Sigmoid colon (tissue), 7 donors: ENCODE measurements around the gene ADGRV1. TPM values are rescaled to one million over a fixed set of nuclear protein-coding genes. Genes with fewer than 3 reads are reported as not detected.

ENCODE experiments used
- DNase-seq: peaks from one replicate; pipeline ENCODE4 v3.0.0-alpha.2; 2019
- H3K27ac ChIP-seq, 4 donors: fragments of 200-600 bp; sonication (generic); one replicate each; pipeline ENCODE4 v1.5.1; 2016 to 2019; ENCODE audit warnings: mild to moderate bottlenecking in 1 of 4
- H3K27me3 ChIP-seq, 3 donors: fragments of 200-600 bp; sonication (generic); one replicate each; pipeline ENCODE4 v1.5.1; 2019; ENCODE audit warnings: mild to moderate bottlenecking in 1 of 3
- H3K36me3 ChIP-seq, 4 donors: fragments of 200-600 bp; sonication (generic); one replicate each; pipeline ENCODE4 v1.5.1; 2016 to 2019
- H3K4me1 ChIP-seq, 4 donors: fragments of 200-600 bp; sonication (generic); one replicate each; pipeline ENCODE4 v1.5.1; 2017 to 2019
- H3K4me3 ChIP-seq, 4 donors: fragments of 200-600 bp; sonication (generic); one replicate each; pipeline ENCODE4 v1.5.1; 2017 to 2019; ENCODE audit warnings: mild to moderate bottlenecking in 2 of 4, moderate library complexity in 1 of 4
- H3K9me3 ChIP-seq, 4 donors: fragments of 200-600 bp in 3 of 4; sonication (generic) in 3 of 4; one replicate each; pipeline versions ENCODE4 v1.5.1 to v1.6.1; 2013 to 2019
- EP300 ChIP-seq, 4 donors: sonication (generic); formaldehyde crosslinking; IDR thresholded peaks; one replicate each; pipeline ENCODE4 v1.6.1; 2017; ENCODE audit warnings: antibody characterized with exemption in 4 of 4
- POLR2A ChIP-seq, 2 donors: fragments of 450-650 bp; IDR thresholded peaks; one replicate each; pipeline ENCODE4 v1.6.1; 2016; ENCODE audit warnings: antibody characterized with exemption in 2 of 2, mild to moderate bottlenecking in 2 of 2, moderate library complexity in 2 of 2
- POLR2AphosphoS5 ChIP-seq, 4 donors: sonication (generic); formaldehyde crosslinking; IDR thresholded peaks; one replicate each; pipeline ENCODE4 v1.6.1; 2017; ENCODE audit warnings: antibody characterized with exemption in 4 of 4
- WGBS, 2 donors: extraction: QIAGEN DNeasy Blood & Tissue Kit; methylation state at CpG; one replicate each; pipeline ENCODE4 v1.1.7; 2013; 5-methylcytosine and 5-hydroxymethylcytosine counted together
- intact Hi-C: fragments of 100-400 bp; cut with DNase I; formaldehyde crosslinking; loops from one replicate; pipeline ENCODE4 v1.15.1; 2023
- polyA plus RNA-seq, 3 donors: library from polyadenylated mRNA; stranded (reverse); fragments of 200-250 nt; gene quantifications; one replicate each; pipeline ENCODE4 v1.2.3, GENCODE V29; 2013
- total RNA-seq, 4 donors: library from RNA; depleted of rRNA; stranded (reverse); fragments of >200 nt; gene quantifications; one replicate each; pipeline ENCODE4 v1.1.0, GENCODE V29; 2016
- TF ChIP-seq, protein P1 (sequence below), 4 experiments: fragments of 450-650 bp in 3 of 4; fragments of 200-600 bp in 1 of 4; IDR thresholded peaks; one replicate each; pipeline ENCODE4 v1.5.1; 2016 to 2019; ENCODE audit warnings: antibody characterized with exemption in 4 of 4, mild to moderate bottlenecking in 3 of 4, moderate library complexity in 2 of 4
- donor health status: healthy with polysubstance abuse.
- donor health status: Bipolar disorder and iron deficiency.
- donor health status: healthy.

ADGRV1 gene
- total and polyA plus RNA-seq, 7 donors = 0.54 to 2.1 (median 0.74) TPM; not detected in 1

DNA sequence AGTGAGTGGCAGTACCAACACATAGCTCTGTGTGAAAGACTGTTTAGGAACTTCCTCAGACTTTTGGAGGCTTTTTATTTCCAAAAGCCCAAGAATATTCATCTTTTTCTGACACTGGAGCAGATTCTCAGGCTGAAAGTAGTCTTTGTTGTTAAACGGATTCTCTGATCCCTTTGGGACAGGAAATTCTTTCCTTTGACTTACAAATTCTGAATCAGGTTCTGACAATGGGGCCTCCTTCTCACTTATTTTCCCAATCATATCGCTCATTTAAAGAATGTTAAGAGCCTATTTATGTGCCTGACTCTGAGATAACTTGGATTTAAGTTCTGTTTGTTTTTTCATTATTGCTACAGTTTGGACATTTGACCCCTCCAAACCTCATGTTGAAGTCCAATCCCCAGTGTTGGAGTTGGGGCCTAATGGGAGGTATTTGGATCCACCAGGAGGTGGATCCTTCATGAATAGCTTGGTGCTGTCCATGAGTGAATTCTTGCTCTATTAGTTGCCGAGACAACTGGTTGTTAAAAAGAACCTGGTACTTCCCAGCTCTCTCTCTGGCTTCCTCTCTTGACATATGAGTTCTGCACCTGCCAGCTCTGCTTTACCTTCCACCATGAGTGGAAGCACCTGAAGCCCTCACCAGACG is 4.1 kb upstream of the ADGRV1 start:
- Histone ChIP-seq H3K9me3 (no peaks in the 10 kb centered on the region), H3K36me3 (no peaks in the 10 kb centered on the region), H3K27me3 (peaks cover 14 to 34% (median 16%) of the 10 kb centered on the region in 3 donors), H3K27ac (no peak overlapping the region), H3K4me1 (peaks cover 0 to 12% (median 11%) of the 10 kb centered on the region in 4 donors), H3K4me3 (no peak overlapping the region)
- DNase-seq = no peak
- WGBS, 2 donors = 86 to 91% methylated on average over 4 of the region's 4 CpGs
- TF ChIP-seq EP300 (IDR thresholded peaks at IDR 0.05) = no peak
- no peak for TF ChIP-seq POLR2AphosphoS5 (IDR thresholded peaks at IDR 0.05)
- TF ChIP-seq, protein P1, sequence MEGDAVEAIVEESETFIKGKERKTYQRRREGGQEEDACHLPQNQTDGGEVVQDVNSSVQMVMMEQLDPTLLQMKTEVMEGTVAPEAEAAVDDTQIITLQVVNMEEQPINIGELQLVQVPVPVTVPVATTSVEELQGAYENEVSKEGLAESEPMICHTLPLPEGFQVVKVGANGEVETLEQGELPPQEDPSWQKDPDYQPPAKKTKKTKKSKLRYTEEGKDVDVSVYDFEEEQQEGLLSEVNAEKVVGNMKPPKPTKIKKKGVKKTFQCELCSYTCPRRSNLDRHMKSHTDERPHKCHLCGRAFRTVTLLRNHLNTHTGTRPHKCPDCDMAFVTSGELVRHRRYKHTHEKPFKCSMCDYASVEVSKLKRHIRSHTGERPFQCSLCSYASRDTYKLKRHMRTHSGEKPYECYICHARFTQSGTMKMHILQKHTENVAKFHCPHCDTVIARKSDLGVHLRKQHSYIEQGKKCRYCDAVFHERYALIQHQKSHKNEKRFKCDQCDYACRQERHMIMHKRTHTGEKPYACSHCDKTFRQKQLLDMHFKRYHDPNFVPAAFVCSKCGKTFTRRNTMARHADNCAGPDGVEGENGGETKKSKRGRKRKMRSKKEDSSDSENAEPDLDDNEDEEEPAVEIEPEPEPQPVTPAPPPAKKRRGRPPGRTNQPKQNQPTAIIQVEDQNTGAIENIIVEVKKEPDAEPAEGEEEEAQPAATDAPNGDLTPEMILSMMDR (IDR thresholded peaks at IDR 0.05) = no peak
- no peak for TF ChIP-seq POLR2A (IDR thresholded peaks at IDR 0.05)
- intact Hi-C loops = no loop called here

DNA sequence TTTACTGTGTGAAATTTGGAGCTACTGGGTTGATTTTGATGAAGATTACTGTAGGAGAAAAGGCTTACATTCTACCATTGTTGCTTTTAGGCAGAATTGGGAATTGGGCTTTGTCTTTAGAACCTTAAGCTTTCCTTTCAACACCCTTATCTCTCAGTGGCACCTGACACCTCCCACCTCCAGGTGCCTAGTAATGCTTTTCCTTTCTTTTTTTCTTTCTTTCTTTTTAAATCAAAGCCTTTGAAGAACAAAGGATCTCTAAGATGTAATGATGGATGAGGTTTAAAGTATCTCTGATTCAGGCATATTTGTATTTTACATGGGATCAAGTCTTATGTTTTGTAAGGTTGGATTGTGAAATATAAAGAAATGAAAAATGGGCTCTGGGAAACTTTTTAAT is 2.9 kb upstream of the ADGRV1 start:
- H3K27ac ChIP-seq = no peak overlapping the region
- TF ChIP-seq, protein P1 (IDR thresholded peaks at IDR 0.05) = no peak
- TF ChIP-seq POLR2A (IDR thresholded peaks at IDR 0.05) = no peak
- no peak for DNase-seq
- no peak overlapping the region for H3K4me3 ChIP-seq
- no peaks in the 10 kb centered on the region for H3K9me3 ChIP-seq
- H3K27me3 ChIP-seq = peaks cover 16 to 44% (median 17%) of the 10 kb centered on the region in 3 donors
- peaks cover 0 to 12% (median 11%) of the 10 kb centered on the region in 4 donors for H3K4me1 ChIP-seq
- H3K36me3 ChIP-seq = no peaks in the 10 kb centered on the region
- intact Hi-C loops = no loop called here

DNA sequence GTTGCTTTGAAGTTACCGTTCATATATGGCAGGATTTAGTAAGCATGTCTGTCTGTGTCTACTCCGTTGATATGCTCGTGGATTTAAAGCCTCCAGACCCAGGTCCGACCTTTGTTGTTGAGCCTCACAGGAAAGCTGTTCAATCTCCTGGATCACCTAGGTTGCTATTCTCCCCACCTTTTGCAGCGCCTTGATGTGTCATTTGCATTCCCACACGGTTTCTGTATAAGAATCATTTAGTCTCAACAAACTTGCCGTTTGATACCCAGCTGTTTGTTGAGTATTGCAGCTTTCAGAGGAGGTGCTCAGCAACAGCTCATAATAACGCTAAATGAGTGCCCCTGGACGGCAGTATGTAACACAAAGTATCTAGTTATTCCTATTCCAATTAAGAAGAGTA is 1.2 kb upstream of the ADGRV1 start:
- TF ChIP-seq POLR2AphosphoS5 (IDR thresholded peaks at IDR 0.05) = no peak
- TF ChIP-seq, protein P1 (IDR thresholded peaks at IDR 0.05) = no peak
- no peak for TF ChIP-seq EP300 (IDR thresholded peaks at IDR 0.05)
- no peak for TF ChIP-seq POLR2A (IDR thresholded peaks at IDR 0.05)
- H3K27ac ChIP-seq = no peak overlapping the region
- 13 to 21% methylated on average over 9 of the region's 9 CpGs for WGBS, 2 donors
- H3K4me1 ChIP-seq = peaks cover 0 to 12% (median 11%) of the 10 kb centered on the region in 4 donors
- no peak overlapping the region for H3K4me3 ChIP-seq
- no peaks in the 10 kb centered on the region for H3K9me3 ChIP-seq
- DNase-seq = no peak
- intact Hi-C loops = no loop called here
- no peaks in the 10 kb centered on the region for H3K36me3 ChIP-seq
- peaks cover 16 to 50% (median 17%) of the 10 kb centered on the region in 3 donors for H3K27me3 ChIP-seq

DNA sequence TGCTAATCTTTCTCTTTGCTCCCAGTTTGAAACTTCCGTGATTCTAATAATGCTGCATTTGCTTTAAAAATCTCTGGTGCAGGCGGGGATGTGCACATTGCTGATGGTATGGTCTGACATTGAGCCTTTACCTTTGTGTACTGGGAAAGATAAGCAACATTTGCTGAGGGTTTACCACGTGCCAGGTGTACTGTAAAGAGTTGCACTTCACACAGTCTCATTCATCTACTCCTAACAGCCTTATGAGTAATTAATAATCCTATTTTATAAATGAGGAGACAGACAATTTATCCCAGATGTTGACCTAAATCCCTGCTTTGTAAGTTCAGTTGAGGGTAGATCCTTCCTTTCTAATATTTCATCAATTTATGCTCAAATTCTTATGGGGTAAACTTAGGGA is 726 bp upstream of the ADGRV1 start:
- H3K4me1 ChIP-seq = peaks cover 0 to 12% (median 11%) of the 10 kb centered on the region in 4 donors
- no peak for DNase-seq
- no peaks in the 10 kb centered on the region for H3K36me3 ChIP-seq
- H3K9me3 ChIP-seq = no peaks in the 10 kb centered on the region
- intact Hi-C loops = no loop called here
- WGBS, 2 donors = 3 to 12% methylated on average over 3 of the region's 3 CpGs
- H3K27me3 ChIP-seq = peaks cover 16 to 52% (median 17%) of the 10 kb centered on the region in 3 donors
- H3K27ac ChIP-seq = no peak overlapping the region
- peak overlapping the region in 3 of 4 donors; percentile 25 to 38 (median 37) for H3K4me3 ChIP-seq
- TF ChIP-seq, protein P1 (IDR thresholded peaks at IDR 0.05) = no peak
- no peak for TF ChIP-seq EP300 (IDR thresholded peaks at IDR 0.05)
- TF ChIP-seq POLR2A (IDR thresholded peaks at IDR 0.05) = no peak
- no peak for TF ChIP-seq POLR2AphosphoS5 (IDR thresholded peaks at IDR 0.05)

DNA sequence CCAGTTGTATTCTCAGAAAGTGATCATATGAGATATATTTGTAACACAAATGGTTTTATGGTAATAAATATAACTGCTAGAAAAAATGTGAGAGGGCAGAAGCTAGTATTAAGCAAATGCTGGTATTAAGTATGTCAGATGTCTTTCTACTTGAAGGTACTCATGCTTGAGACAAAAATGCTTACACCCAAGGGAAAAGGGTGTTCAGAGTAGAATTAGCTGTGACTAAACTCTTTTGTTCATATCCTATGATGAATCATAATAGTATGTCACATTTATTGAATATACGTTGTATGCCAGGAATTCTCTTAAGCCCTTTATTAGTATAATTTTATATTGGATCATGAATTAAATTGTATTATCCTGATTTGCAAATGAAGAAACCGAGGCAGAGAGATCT is 2.2 kb downstream of the ADGRV1 start:
- DNase-seq = no peak
- TF ChIP-seq, protein P1 (IDR thresholded peaks at IDR 0.05) = no peak
- TF ChIP-seq POLR2AphosphoS5 (IDR thresholded peaks at IDR 0.05) (no peak), EP300 (IDR thresholded peaks at IDR 0.05) (no peak), POLR2A (IDR thresholded peaks at IDR 0.05) (no peak)
- 74 to 89% methylated on average over 2 of the region's 2 CpGs for WGBS, 2 donors
- Histone ChIP-seq H3K27ac (no peak overlapping the region), H3K9me3 (no peaks in the 10 kb centered on the region), H3K4me1 (peaks cover 0 to 12% (median 11%) of the 10 kb centered on the region in 4 donors), H3K27me3 (peaks cover 16 to 52% (median 17%) of the 10 kb centered on the region in 3 donors), H3K36me3 (no peaks in the 10 kb centered on the region), H3K4me3 (no peak overlapping the region)
- intact Hi-C loops = no loop called here
